ENCODE data around the gene PRKG1.

DNA sequence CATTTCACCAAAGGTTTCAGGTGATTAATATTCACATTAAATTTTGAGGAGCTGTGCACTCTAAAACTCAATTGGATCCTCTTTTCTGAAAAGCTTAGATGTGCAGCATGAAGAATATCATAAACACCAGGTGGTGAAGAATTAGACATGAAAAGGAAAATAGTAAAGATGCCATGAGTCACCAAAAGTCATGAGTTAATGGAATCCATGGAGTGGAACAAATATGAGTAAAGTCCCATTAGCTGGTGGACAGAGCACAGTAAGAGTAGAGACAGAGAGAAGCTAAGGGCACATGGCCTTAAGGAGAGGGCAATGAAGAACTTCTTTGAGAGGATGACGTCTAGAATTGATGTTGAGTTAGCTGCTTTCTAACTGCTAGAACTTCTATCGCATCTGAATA, 353.5 kb downstream of the PRKG1 start:
- TF ChIP-seq, protein P1, sequence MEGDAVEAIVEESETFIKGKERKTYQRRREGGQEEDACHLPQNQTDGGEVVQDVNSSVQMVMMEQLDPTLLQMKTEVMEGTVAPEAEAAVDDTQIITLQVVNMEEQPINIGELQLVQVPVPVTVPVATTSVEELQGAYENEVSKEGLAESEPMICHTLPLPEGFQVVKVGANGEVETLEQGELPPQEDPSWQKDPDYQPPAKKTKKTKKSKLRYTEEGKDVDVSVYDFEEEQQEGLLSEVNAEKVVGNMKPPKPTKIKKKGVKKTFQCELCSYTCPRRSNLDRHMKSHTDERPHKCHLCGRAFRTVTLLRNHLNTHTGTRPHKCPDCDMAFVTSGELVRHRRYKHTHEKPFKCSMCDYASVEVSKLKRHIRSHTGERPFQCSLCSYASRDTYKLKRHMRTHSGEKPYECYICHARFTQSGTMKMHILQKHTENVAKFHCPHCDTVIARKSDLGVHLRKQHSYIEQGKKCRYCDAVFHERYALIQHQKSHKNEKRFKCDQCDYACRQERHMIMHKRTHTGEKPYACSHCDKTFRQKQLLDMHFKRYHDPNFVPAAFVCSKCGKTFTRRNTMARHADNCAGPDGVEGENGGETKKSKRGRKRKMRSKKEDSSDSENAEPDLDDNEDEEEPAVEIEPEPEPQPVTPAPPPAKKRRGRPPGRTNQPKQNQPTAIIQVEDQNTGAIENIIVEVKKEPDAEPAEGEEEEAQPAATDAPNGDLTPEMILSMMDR (conservative IDR thresholded peaks at IDR 0.05; ENCODE audit: low read length): no peak
- no peak for TF ChIP-seq EZH2phosphoT487 (IDR thresholded peaks at IDR 0.05; ENCODE audit: borderline replicate concordance)

Measured in Loucy (cell line).